T-helper 17 cell (primary cell): ENCODE results near the gene P2RX2. TPM values are rescaled to one million over a fixed set of nuclear protein-coding genes. Genes with fewer than 3 reads are reported as not detected.

Experiments used
- ATAC-seq: fragments of 150-1000 bp; cut with Tn5 transposase; 2 replicates; pipeline ENCODE4 v1.10.0; 2021; ENCODE audit warnings: mild to moderate bottlenecking, moderate library complexity
- DNase-seq, 3 donors: peaks; one replicate each; pipeline versions ENCODE4 v3.0.0 to v3.0.0-alpha.2; 2020 to 2021
- H3K9me3 ChIP-seq: one replicate; pipeline ENCODE4 v1.7.0; 2013; ENCODE audit warnings: low read length, mild to moderate bottlenecking; ENCODE audit not compliant: control insufficient read depth, poor library complexity, severe bottlenecking
- H3K27ac Mint-ChIP-seq: one replicate; pipeline ENCODE4 v1.8.0; 2022; ENCODE audit warnings: mild to moderate bottlenecking, moderate library complexity, mixed read lengths
- H3K27me3 Mint-ChIP-seq: one replicate; pipeline ENCODE4 v1.8.0; 2022; ENCODE audit warnings: mixed read lengths
- H3K36me3 Mint-ChIP-seq: one replicate; pipeline ENCODE4 v1.8.0; 2022; ENCODE audit warnings: low read depth, mixed read lengths
- H3K4me1 Mint-ChIP-seq: one replicate; pipeline ENCODE4 v1.8.0; 2022; ENCODE audit warnings: mild to moderate bottlenecking, mixed read lengths
- H3K4me3 Mint-ChIP-seq: one replicate; pipeline ENCODE4 v1.8.0; 2022; ENCODE audit warnings: mild to moderate bottlenecking, moderate library complexity, mixed read lengths
- total RNA-seq, 4 donors: library from RNA in 2 of 4; stranded (reverse) in 2 of 4; gene quantifications; one replicate each; pipeline ENCODE4 v1.2.3 and lab custom pipeline; 2022 to 2026

The P2RX2 gene
- total RNA-seq, 2 donors from 2014 or later, result not detected

- H3K9me3 ChIP-seq, result no peaks in the 10 kb centered on the region
- Mint-ChIP-seq H3K4me1 (peaks cover 3% of the 10 kb centered on the region), H3K4me3 (no peak overlapping the region), H3K27ac (peak overlapping the region; percentile 16), H3K27me3 (no peaks in the 10 kb centered on the region), H3K36me3 (peaks cover 2% of the 10 kb centered on the region)
- no peak for DNase-seq
- no peak for ATAC-seq
Observed at GRCh38 chr12:132649226-132649945, 30.8 kb downstream of the P2RX2 start.

- Mint-ChIP-seq H3K27me3 (no peaks in the 10 kb centered on the region), H3K27ac (peak overlapping the region; percentile 9), H3K4me1 (peaks cover 3% of the 10 kb centered on the region), H3K36me3 (peaks cover 3% of the 10 kb centered on the region), H3K4me3 (no peak overlapping the region)
- ATAC-seq (no peak), DNase-seq (no peak)
- H3K9me3 ChIP-seq, result no peaks in the 10 kb centered on the region
Observed at GRCh38 chr12:132651444-132652100, 33.0 kb downstream of the P2RX2 start.

GRCh38 chr12:132653567-132654290 is 35.2 kb downstream of the P2RX2 start:
- Mint-ChIP-seq H3K27ac (peak overlapping the region; percentile 45), H3K4me1 (peaks cover 5% of the 10 kb centered on the region), H3K36me3 (peaks cover 7% of the 10 kb centered on the region), H3K27me3 (no peaks in the 10 kb centered on the region), H3K4me3 (no peak overlapping the region)
- ATAC-seq (no peak), DNase-seq (no peak)
- H3K9me3 ChIP-seq, result no peaks in the 10 kb centered on the region

- Mint-ChIP-seq H3K36me3 (peaks cover 10% of the 10 kb centered on the region), H3K27ac (no peak overlapping the region), H3K27me3 (no peaks in the 10 kb centered on the region), H3K4me1 (peaks cover 5% of the 10 kb centered on the region), H3K4me3 (no peak overlapping the region)
- DNase-seq (no peak), ATAC-seq (no peak)
- H3K9me3 ChIP-seq, result no peaks in the 10 kb centered on the region
Observed at GRCh38 chr12:132657004-132657727, 38.6 kb downstream of the P2RX2 start.

- DNase-seq, result no peak
- peak overlapping the region; percentile 34 for H3K27ac Mint-ChIP-seq
- no peaks in the 10 kb centered on the region for H3K27me3 Mint-ChIP-seq
- no peak for ATAC-seq
- H3K4me1 Mint-ChIP-seq, result peaks cover 6% of the 10 kb centered on the region
- H3K9me3 ChIP-seq, result no peaks in the 10 kb centered on the region
- H3K4me3 Mint-ChIP-seq, result no peak overlapping the region
- H3K36me3 Mint-ChIP-seq, result peaks cover 10% of the 10 kb centered on the region
Observed at GRCh38 chr12:132658149-132658894, 39.7 kb downstream of the P2RX2 start.

GRCh38 chr12:132659146-132659545 is 40.6 kb downstream of the P2RX2 start:
- no peak for DNase-seq
- ATAC-seq, result no peak
- no peak overlapping the region for H3K4me3 Mint-ChIP-seq
- H3K36me3 Mint-ChIP-seq, result peaks cover 10% of the 10 kb centered on the region
- H3K27me3 Mint-ChIP-seq, result no peaks in the 10 kb centered on the region
- peaks cover 6% of the 10 kb centered on the region for H3K4me1 Mint-ChIP-seq
- no peak overlapping the region for H3K27ac Mint-ChIP-seq
- no peaks in the 10 kb centered on the region for H3K9me3 ChIP-seq

- H3K27ac Mint-ChIP-seq, result no peak overlapping the region
- H3K36me3 Mint-ChIP-seq, result peaks cover 15% of the 10 kb centered on the region
- no peak for DNase-seq
- ATAC-seq, result no peak
- no peaks in the 10 kb centered on the region for H3K9me3 ChIP-seq
- no peak overlapping the region for H3K4me3 Mint-ChIP-seq
- peaks cover 7% of the 10 kb centered on the region for H3K4me1 Mint-ChIP-seq
- H3K27me3 Mint-ChIP-seq, result no peaks in the 10 kb centered on the region
Observed at GRCh38 chr12:132660052-132660451, 41.5 kb downstream of the P2RX2 start.

GRCh38 chr12:132660996-132661395 is 42.4 kb downstream of the P2RX2 start:
- Mint-ChIP-seq H3K4me1 (peaks cover 8% of the 10 kb centered on the region), H3K4me3 (no peak overlapping the region), H3K36me3 (peaks cover 19% of the 10 kb centered on the region), H3K27me3 (no peaks in the 10 kb centered on the region), H3K27ac (no peak overlapping the region)
- ATAC-seq (no peak), DNase-seq (no peak)
- H3K9me3 ChIP-seq, result no peaks in the 10 kb centered on the region

GRCh38 chr12:132661972-132662371 is 43.4 kb downstream of the P2RX2 start:
- Mint-ChIP-seq H3K4me1 (peaks cover 6% of the 10 kb centered on the region), H3K4me3 (no peak overlapping the region), H3K36me3 (peaks cover 22% of the 10 kb centered on the region), H3K27ac (no peak overlapping the region), H3K27me3 (no peaks in the 10 kb centered on the region)
- no peak for ATAC-seq
- no peak for DNase-seq
- no peaks in the 10 kb centered on the region for H3K9me3 ChIP-seq

GRCh38 chr12:132662901-132663755 is 44.6 kb downstream of the P2RX2 start:
- Mint-ChIP-seq H3K27me3 (no peaks in the 10 kb centered on the region), H3K4me1 (peaks cover 8% of the 10 kb centered on the region), H3K27ac (no peak overlapping the region), H3K36me3 (peaks cover 21% of the 10 kb centered on the region), H3K4me3 (no peak overlapping the region)
- no peaks in the 10 kb centered on the region for H3K9me3 ChIP-seq
- ATAC-seq, result no peak
- no peak for DNase-seq

- Mint-ChIP-seq H3K36me3 (peaks cover 21% of the 10 kb centered on the region), H3K27me3 (no peaks in the 10 kb centered on the region), H3K4me3 (no peak overlapping the region), H3K4me1 (peaks cover 8% of the 10 kb centered on the region), H3K27ac (no peak overlapping the region)
- H3K9me3 ChIP-seq, result no peaks in the 10 kb centered on the region
- no peak for DNase-seq
- ATAC-seq, result no peak
Observed at GRCh38 chr12:132664206-132665148, 45.9 kb downstream of the P2RX2 start.
